NCI-H187 (cell line): Measurements from ENCODE around the gene ADA.
"Not testable (repeated sequence)": the region's sequence is repeated elsewhere in the genome, so short reads cannot be mapped to it uniquely, and the experiment has no call there.

Experiments used
- DNase-seq, 2 experiments: peaks; one replicate each; lab custom pipeline; 2025; lab: John Stamatoyannopoulos, UW

ADA gene

GRCh38 chr20:44599715-44600114 is 51.8 kb downstream of the ADA start:
- DNase-seq, result no peak

GRCh38 chr20:44598423-44599305 is 52.8 kb downstream of the ADA start:
- DNase-seq, result no peak

GRCh38 chr20:44597930-44598329 is 53.6 kb downstream of the ADA start:
- no peak for DNase-seq

GRCh38 chr20:44597516-44597915 is 54.0 kb downstream of the ADA start:
- DNase-seq, result no peak

GRCh38 chr20:44596876-44597275 is 54.6 kb downstream of the ADA start:
- DNase-seq, result no peak

GRCh38 chr20:44596010-44596409 is 55.5 kb downstream of the ADA start:
- DNase-seq, result no peak

GRCh38 chr20:44594730-44595129 is 56.8 kb downstream of the ADA start:
- DNase-seq, result no peak

GRCh38 chr20:44593751-44594150 is 57.7 kb downstream of the ADA start:
- DNase-seq, result no peak

GRCh38 chr20:44592366-44592765 is 59.1 kb downstream of the ADA start:
- no peak for DNase-seq

- DNase-seq, result no peak
Measured at GRCh38 chr20:44590980-44591778, 60.3 kb downstream of the ADA start.

- DNase-seq, result no peak
Measured at GRCh38 chr20:44589537-44589936, 62.0 kb downstream of the ADA start.

- not testable (repeated sequence) for DNase-seq
Measured at GRCh38 chr20:44588321-44588720, 63.2 kb downstream of the ADA start.

GRCh38 chr20:44587035-44587980 is 64.2 kb downstream of the ADA start:
- DNase-seq, result no peak

GRCh38 chr20:44586289-44586911 is 65.1 kb downstream of the ADA start:
- DNase-seq, result no peak

- DNase-seq, result peak; percentile 53 to 82
Measured at GRCh38 chr20:44585057-44585963, 66.2 kb downstream of the ADA start.

GRCh38 chr20:44584162-44584561 is 67.3 kb downstream of the ADA start:
- DNase-seq, result no peak

GRCh38 chr20:44583157-44583556 is 68.3 kb downstream of the ADA start:
- no peak for DNase-seq

- DNase-seq, result no peak
Measured at GRCh38 chr20:44582311-44583025, 69.0 kb downstream of the ADA start, which contains the start of gene PKIG. TSS of gene PKIG (plus strand) at chr20:44582579. CDS start at chr20:44614557, 31,978 bp downstream.

GRCh38 chr20:44581515-44581914 is 70.0 kb downstream of the ADA start:
- peak; percentile 5 to 20 for DNase-seq
